GM23338 (cell line): Measurements from ENCODE around the gene IRF1. TPM values are rescaled to one million over a fixed set of nuclear protein-coding genes. Genes with fewer than 3 reads are reported as not detected.
A peak's percentile ranks its signal among the peaks of the same experiment; 100 is the strongest.

Source experiments
- ATAC-seq: fragments of 200-7000 bp; cut with Tn5 transposase; 3 replicates; pipeline ENCODE4 v1.9.1; 2020
- DNase-seq: peaks from one replicate; pipeline ENCODE4 v3.0.0-alpha.2; 2015; ENCODE audit warnings: low spot score
- H2AFZ ChIP-seq: fragments of 200-600 bp; sonication (generic); 2 replicates; pipeline ENCODE4 v1.8.0; 2016; ENCODE audit warnings: antibody characterized with exemption, mild to moderate bottlenecking, moderate library complexity
- H3F3A ChIP-seq: fragments of 200-600 bp; sonication (generic); replicated peaks from 2 replicates; pipeline ENCODE4 v1.8.0; 2017; ENCODE audit warnings: antibody characterized with exemption, mixed run types, low read depth
- H3K27ac ChIP-seq: fragments of 200-600 bp; sonication (generic); 2 replicates; pipeline ENCODE4 v1.6.1; 2016; ENCODE audit warnings: low read depth
- H3K27me3 ChIP-seq: fragments of 200-600 bp; sonication (generic); 2 replicates; pipeline ENCODE4 v1.8.0; 2016; ENCODE audit warnings: mild to moderate bottlenecking, mixed run types, moderate library complexity; ENCODE audit not compliant: insufficient read depth
- H3K36me3 ChIP-seq: fragments of 200-600 bp; sonication (generic); 2 replicates; pipeline ENCODE4 v1.8.0; 2016; ENCODE audit warnings: mild to moderate bottlenecking; ENCODE audit not compliant: insufficient read depth
- H3K4me1 ChIP-seq: fragments of 200-600 bp; sonication (generic); 2 replicates; pipeline ENCODE4 v1.8.0; 2016; ENCODE audit warnings: mild to moderate bottlenecking, moderate library complexity; ENCODE audit not compliant: insufficient read depth
- H3K4me2 ChIP-seq: fragments of 200-600 bp; sonication (generic); 2 replicates; pipeline ENCODE4 v1.7.1; 2017; ENCODE audit warnings: mixed run types
- H3K4me3 ChIP-seq: fragments of 200-600 bp; sonication (generic); 2 replicates; pipeline ENCODE4 v1.6.1; 2016; ENCODE audit warnings: mixed run types
- H3K79me2 ChIP-seq: fragments of 200-600 bp; sonication (generic); replicated peaks from 2 replicates; pipeline ENCODE4 v1.8.0; 2017; ENCODE audit warnings: mild to moderate bottlenecking; ENCODE audit not compliant: insufficient read depth
- H3K9me2 ChIP-seq: fragments of 200-600 bp; sonication (generic); 2 replicates; pipeline ENCODE4 v1.8.0; 2017; ENCODE audit not compliant: insufficient read depth
- H4K20me1 ChIP-seq: fragments of 200-600 bp; sonication (generic); replicated peaks from 2 replicates; pipeline ENCODE4 v1.8.0; 2017; ENCODE audit warnings: mild to moderate bottlenecking; ENCODE audit not compliant: insufficient read depth
- H3K27ac Mint-ChIP-seq: 2 replicates; pipeline ENCODE4 v1.8.0; 2020; ENCODE audit warnings: inconsistent platforms, mild to moderate bottlenecking, moderate library complexity, mixed read lengths
- H3K27me3 Mint-ChIP-seq: 3 replicates; pipeline ENCODE4 v1.8.0; 2022; ENCODE audit warnings: low read depth, mild to moderate bottlenecking, moderate library complexity, mixed read lengths, inconsistent platforms; ENCODE audit not compliant: insufficient read depth, poor library complexity
- H3K36me3 Mint-ChIP-seq: 3 replicates; pipeline ENCODE4 v1.8.0; 2021; ENCODE audit warnings: low read depth, mild to moderate bottlenecking, inconsistent platforms, moderate library complexity, mixed read lengths
- H3K4me1 Mint-ChIP-seq: 3 replicates; pipeline ENCODE4 v1.8.0; 2020; ENCODE audit warnings: mild to moderate bottlenecking, inconsistent platforms, mixed read lengths
- H3K4me3 Mint-ChIP-seq: 3 replicates; pipeline ENCODE4 v1.8.0; 2021; ENCODE audit warnings: moderate library complexity, mild to moderate bottlenecking, inconsistent platforms, mixed read lengths
- H3K9me3 Mint-ChIP-seq: 3 replicates; pipeline ENCODE4 v1.8.0; 2020; ENCODE audit warnings: moderate library complexity, mild to moderate bottlenecking, inconsistent platforms, mixed read lengths
- CREB1 ChIP-seq: fragments of 250-450 bp; sonication (Bioruptor Pico); IDR thresholded peaks from 2 replicates; pipeline ENCODE4 v1.5.0; 2020; ENCODE audit warnings: low read depth, mild to moderate bottlenecking, moderate library complexity
- ZNF462 ChIP-seq: fragments of 250-450 bp; sonication (Bioruptor Pico); IDR thresholded peaks from 2 replicates; pipeline ENCODE4 v1.5.0; 2020; ENCODE audit warnings: mild to moderate bottlenecking, moderate library complexity
- polyA plus RNA-seq: library from polyadenylated mRNA; unstranded; fragments of >200 nt; fragmentation: Nextera tagmentation; extraction: Ambion mirVana; gene quantifications from 2 replicates; pipeline ENCODE4 v1.2.1, GENCODE V29; 2016
- total RNA-seq: library from RNA; depleted of rRNA; stranded (reverse); fragments of >200 nt; shearing (Covaris generic); gene quantifications from 2 replicates; pipeline ENCODE4 v1.2.3, GENCODE V29; 2014
- TF ChIP-seq, protein P1 (sequence below), 2 experiments: fragments of 200-600 bp in 1 of 2; sonication (generic) in 1 of 2; conservative IDR thresholded peaks; 2 replicates each; pipeline versions ENCODE4 v1.5.1 to v1.6.1; 2016 to 2017; ENCODE audit warnings: antibody characterized with exemption in 2 of 2, low read depth in 2 of 2, mild to moderate bottlenecking in 2 of 2, moderate library complexity in 1 of 2

Gene IRF1
- total and polyA plus RNA-seq, 2 experiments from 2014 or later: 6.9 to 8.6 TPM

DNA sequence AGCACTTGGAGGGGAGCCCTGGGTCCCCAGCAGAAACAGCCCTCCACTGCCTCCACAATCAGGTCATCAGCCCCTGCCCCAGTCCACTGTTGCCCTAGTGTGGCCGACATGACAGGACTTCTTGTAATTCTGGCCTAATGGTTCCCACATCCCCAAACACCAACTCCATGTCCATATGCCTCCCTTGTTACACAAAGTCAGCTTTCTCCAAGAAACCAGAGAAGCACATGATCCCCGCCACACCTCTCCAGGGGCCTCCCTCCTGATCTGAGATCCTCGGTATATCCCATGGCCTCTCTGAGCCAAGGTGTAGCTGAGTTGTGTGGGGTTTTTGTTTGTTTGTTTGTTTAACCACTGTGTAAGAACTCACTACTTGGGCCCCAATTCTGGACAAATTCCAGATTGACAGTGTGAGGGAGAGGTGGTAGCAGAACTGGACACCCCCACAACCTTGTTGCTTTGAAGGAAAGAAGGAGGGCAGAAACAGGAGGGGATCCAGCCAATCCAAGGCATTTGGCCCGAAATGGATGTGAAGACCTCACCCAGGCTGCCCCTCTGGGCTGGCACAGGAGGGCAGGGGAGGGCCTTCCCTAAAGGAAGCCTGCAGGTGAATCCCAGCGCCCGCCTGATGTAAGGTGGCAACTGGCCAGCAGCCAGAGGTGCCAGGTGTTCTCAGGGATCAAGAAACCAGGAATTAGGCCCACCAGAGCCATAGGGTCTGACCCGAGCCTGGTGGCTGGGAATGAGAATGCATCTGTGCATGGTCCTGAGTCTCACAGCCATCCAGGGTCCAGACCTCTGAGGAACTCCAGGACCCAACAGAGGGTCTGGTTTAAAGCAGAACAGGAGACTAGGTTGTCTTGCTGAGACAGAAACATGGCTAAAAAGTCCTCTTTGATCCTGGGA, 13.4 kb downstream of the IRF1 start:
- Mint-ChIP-seq H3K36me3 (no peaks in the 10 kb centered on the region), H3K27ac (no peak overlapping the region), H3K9me3 (no peaks in the 10 kb centered on the region; the same call in 2 of the 3 replicates), H3K27me3 (peaks cover 3% of the 10 kb centered on the region), H3K4me3 (no peak overlapping the region; the same call in 2 of the 3 replicates), H3K4me1 (peaks cover 11% of the 10 kb centered on the region)
- H3K36me3 ChIP-seq: no peaks in the 10 kb centered on the region
- H2AFZ ChIP-seq: no peak overlapping the region
- no peak overlapping the region for H3K27ac ChIP-seq
- TF ChIP-seq ZNF462 (no peak), CREB1 (CRISPR knock-in tag) (no peak)
- TF ChIP-seq, protein P1, sequence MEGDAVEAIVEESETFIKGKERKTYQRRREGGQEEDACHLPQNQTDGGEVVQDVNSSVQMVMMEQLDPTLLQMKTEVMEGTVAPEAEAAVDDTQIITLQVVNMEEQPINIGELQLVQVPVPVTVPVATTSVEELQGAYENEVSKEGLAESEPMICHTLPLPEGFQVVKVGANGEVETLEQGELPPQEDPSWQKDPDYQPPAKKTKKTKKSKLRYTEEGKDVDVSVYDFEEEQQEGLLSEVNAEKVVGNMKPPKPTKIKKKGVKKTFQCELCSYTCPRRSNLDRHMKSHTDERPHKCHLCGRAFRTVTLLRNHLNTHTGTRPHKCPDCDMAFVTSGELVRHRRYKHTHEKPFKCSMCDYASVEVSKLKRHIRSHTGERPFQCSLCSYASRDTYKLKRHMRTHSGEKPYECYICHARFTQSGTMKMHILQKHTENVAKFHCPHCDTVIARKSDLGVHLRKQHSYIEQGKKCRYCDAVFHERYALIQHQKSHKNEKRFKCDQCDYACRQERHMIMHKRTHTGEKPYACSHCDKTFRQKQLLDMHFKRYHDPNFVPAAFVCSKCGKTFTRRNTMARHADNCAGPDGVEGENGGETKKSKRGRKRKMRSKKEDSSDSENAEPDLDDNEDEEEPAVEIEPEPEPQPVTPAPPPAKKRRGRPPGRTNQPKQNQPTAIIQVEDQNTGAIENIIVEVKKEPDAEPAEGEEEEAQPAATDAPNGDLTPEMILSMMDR (conservative IDR thresholded peaks at IDR 0.05; ENCODE audit: low read depth in 2 of 2): 0 out of 4 replicates have a peak, but pooled peaks of 1 of the 2 experiments have one; percentile 16
- peaks cover 7% of the 10 kb centered on the region for H3K4me1 ChIP-seq
- no peaks in the 10 kb centered on the region for H3K79me2 ChIP-seq
- H3K4me3 ChIP-seq: no peak overlapping the region
- ATAC-seq: peak; percentile 67
- no peak overlapping the region for H3K4me2 ChIP-seq
- no peaks in the 10 kb centered on the region for H3K9me2 ChIP-seq
- no peaks in the 10 kb centered on the region for H3K27me3 ChIP-seq
- H3F3A ChIP-seq: no peaks in the 10 kb centered on the region
- no peaks in the 10 kb centered on the region for H4K20me1 ChIP-seq
- DNase-seq: peak; percentile 37
